GM12874 (cell line): ENCODE results near the gene CHN2.

Experiments used
- CTCF ChIP-seq: IDR thresholded peaks from 2 replicates; pipeline ENCODE4 v1.5.1; 2011; ENCODE audit warnings: low read depth, mild to moderate bottlenecking, control low read depth, low read length, moderate library complexity; ENCODE audit not compliant: insufficient read depth

The CHN2 gene

GRCh38 chr7:29262191-29262917 is 67.8 kb downstream of the CHN2 start:
- TF ChIP-seq CTCF = no peak

- no peak for TF ChIP-seq CTCF
Measured at GRCh38 chr7:29265208-29265923, 70.8 kb downstream of the CHN2 start.

- no peak for TF ChIP-seq CTCF
Measured at GRCh38 chr7:29269935-29270334, 75.4 kb downstream of the CHN2 start.

GRCh38 chr7:29270594-29271318 is 76.2 kb downstream of the CHN2 start:
- no peak for TF ChIP-seq CTCF

GRCh38 chr7:29271319-29271658 is 76.7 kb downstream of the CHN2 start:
- no peak for TF ChIP-seq CTCF

- no peak for TF ChIP-seq CTCF
Measured at GRCh38 chr7:29272057-29272456, 77.5 kb downstream of the CHN2 start.
